Measurements from ENCODE around the gene TPM1. TPM values are rescaled to one million over a fixed set of nuclear protein-coding genes. Genes with fewer than 3 reads are reported as not detected.
"Not testable (repeated sequence)": the region's sequence is repeated elsewhere in the genome, so short reads cannot be mapped to it uniquely, and the experiment has no call there.

TPM1 gene
- total RNA-seq (10 to 100 TPM; 10.4 to 32.4 TPM), total RNA-seq (7.1 to 17.7 reads per million in 2 donors)

DNA sequence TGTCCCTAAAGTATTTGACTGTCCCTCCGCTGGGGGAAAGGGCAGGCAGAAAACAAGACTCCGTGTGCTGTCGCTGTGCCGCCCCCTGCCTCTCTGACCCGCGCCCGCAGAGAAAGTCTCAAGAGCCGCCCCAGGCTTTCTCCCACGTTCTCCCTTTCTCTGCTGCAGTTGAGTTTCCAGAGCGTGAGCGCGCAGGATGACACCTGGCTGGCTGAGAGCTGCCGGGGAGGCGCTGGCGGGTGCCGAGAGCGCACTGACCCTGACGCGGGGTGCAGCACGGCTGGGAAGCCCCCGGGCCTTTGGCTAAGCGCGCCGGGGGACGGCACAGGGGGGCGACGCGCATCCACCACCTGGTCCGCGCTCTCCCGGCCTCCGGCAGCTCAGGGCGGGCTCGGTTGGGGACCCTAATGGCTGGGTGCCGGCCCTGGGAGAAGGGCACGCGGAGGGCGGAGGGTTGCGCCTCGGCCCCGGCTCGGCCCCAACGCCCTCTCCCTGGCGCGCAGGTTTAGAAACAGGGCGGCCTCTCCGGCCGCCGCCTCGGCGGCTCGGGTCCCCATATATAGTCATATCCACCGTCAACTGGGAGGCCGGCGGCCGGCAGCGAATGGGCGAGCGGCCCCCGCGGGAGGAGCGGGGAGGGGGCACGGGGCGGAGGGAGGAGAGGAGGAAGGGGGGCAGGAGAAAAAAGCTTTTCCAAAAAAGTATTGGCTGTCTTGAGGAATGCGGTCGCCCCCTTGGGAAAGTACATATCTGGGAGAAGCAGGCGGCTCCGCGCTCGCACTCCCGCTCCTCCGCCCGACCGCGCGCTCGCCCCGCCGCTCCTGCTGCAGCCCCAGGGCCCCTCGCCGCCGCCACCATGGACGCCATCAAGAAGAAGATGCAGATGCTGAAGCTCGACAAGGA, at the start of gene TPM1:
TSS of gene TPM1 (plus strand) at position 774 of the 903 bp plus-strand sequence. CDS start at position 857, 83 bp downstream.
- peaks cover 13% of the 10 kb centered on the region for H3K4me1 Mint-ChIP-seq
- H3K9me3 ChIP-seq (ENCODE audit: control insufficient read depth, low read length, poor library complexity, severe bottlenecking): no peaks in the 10 kb centered on the region
- peaks cover 72% of the 10 kb centered on the region for H3K27me3 Mint-ChIP-seq
- ATAC-seq (peak; percentile 30), DNase-seq (no peak)
- peaks cover 5% of the 10 kb centered on the region for H3K36me3 Mint-ChIP-seq (ENCODE audit: low read depth)
- H3K27ac Mint-ChIP-seq: no peak within 1 kb of the TSS
- H3K4me3 Mint-ChIP-seq: peak within 1 kb of the TSS; percentile 84

DNA sequence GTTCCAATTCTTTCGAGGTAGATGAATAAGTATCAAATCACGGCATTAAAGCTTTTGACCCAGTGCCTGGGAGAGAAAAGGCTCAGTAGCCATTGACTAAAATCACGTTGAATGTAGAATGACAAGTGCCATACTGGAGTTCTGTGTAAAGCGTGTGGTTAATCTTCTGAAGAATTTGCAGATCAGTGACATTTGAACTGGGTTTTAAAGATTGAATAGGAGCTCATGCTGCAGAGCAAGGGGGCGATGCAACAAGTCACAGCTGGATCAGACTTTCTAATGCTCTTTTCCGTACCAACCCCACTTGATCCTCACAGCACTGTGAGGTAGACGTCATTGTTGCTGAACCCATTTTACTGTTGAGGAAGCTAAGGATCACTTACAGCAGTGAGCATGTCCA, 49.5 kb upstream of the TPM1 start:
- Mint-ChIP-seq H3K27me3 (peaks cover 39% of the 10 kb centered on the region), H3K4me3 (no peak overlapping the region), H3K4me1 (no peaks in the 10 kb centered on the region), H3K36me3 (ENCODE audit: low read depth) (peaks cover 2% of the 10 kb centered on the region), H3K27ac (no peak overlapping the region)
- ATAC-seq (no peak), DNase-seq (no peak)
- H3K9me3 ChIP-seq (ENCODE audit: control insufficient read depth, low read length, poor library complexity, severe bottlenecking): no peaks in the 10 kb centered on the region

DNA sequence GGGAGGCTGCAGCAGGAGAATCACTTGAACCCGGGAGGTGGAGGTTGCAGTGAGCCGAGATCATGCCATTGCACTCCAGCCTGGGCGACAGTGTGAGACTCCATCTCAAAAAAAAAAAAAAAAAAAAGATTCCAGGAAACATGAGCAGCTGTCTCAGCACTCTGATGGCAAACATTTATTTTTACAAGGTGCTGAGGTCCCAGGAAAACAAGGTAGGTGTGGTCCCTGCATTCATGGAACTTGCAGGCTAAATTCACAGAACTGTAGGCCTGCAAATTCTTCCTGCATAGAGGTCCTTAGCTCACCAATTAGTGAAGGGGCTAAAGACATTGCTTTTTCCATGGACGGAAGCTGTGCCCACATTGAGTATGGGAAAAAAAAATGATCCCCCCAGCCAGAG, 48.9 kb upstream of the TPM1 start:
- H3K9me3 ChIP-seq (ENCODE audit: control insufficient read depth, low read length, poor library complexity, severe bottlenecking); H3K27ac Mint-ChIP-seq; DNase-seq; ATAC-seq; H3K36me3 Mint-ChIP-seq (ENCODE audit: low read depth); H3K4me3 Mint-ChIP-seq; H3K4me1 Mint-ChIP-seq: not testable (repeated sequence)
- H3K27me3 Mint-ChIP-seq: peaks cover 34% of the 10 kb centered on the region

DNA sequence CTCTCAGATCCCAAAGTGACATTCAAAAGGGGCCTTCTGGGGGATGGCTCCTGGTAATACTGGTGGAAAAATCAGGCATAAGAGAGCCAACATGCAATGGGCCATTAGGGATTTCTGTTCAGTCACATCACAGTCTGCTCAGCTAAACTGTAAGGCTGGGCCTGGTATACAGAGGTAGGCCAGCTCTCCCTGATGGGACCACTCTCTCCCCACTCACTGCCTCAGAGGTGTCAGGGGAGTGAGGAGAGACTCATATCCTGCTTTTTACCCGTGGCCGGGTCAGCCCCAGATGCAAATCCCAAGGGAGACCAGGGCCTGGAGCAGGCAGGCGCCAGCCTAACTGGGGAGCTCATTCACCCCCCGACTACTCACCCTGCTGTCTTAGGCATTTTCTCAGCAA, 48.1 kb upstream of the TPM1 start:
- Mint-ChIP-seq H3K27me3 (peaks cover 30% of the 10 kb centered on the region), H3K4me1 (no peaks in the 10 kb centered on the region), H3K36me3 (ENCODE audit: low read depth) (peaks cover 2% of the 10 kb centered on the region), H3K27ac (no peak overlapping the region), H3K4me3 (no peak overlapping the region)
- peaks cover 4% of the 10 kb centered on the region for H3K9me3 ChIP-seq (ENCODE audit: control insufficient read depth, low read length, poor library complexity, severe bottlenecking)
- no peak for DNase-seq
- no peak for ATAC-seq

DNA sequence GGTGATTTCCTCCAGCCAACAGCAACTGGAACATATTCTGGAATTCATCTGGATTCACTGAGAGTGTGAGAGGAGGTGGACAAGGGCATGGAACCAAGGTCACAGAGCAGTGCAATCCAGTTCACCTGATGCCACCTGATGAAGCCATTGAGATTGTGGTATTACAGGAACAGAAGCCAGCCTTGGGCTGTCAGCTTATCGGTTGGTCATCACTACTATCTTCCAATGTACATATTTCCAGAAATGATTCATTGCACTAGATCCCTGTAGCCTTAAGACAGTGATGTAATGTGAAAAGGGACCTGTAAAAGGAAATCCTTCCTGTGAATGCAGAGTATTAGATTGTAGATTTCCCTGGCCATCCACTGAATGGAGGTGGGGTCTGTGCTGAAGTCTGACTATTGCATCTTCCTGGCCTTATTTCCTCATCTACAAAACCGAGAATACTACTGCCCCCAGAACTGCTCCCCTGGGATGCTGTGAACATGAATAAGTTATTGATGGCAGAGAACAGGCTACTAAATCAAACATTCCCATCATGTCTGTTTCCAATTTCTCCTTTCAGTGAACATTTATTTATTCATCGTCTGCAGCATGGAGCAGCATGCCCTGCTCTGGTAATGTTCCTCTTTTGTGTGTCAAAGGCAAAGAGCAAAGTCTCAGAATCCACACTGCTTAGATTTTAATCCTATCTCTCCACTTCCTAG, 47.4 kb upstream of the TPM1 start:
- Mint-ChIP-seq H3K27ac (no peak overlapping the region), H3K4me3 (no peak overlapping the region), H3K36me3 (ENCODE audit: low read depth) (peaks cover 2% of the 10 kb centered on the region), H3K27me3 (peaks cover 36% of the 10 kb centered on the region), H3K4me1 (no peaks in the 10 kb centered on the region)
- ATAC-seq (no peak), DNase-seq (no peak)
- H3K9me3 ChIP-seq (ENCODE audit: control insufficient read depth, low read length, poor library complexity, severe bottlenecking): peaks cover 4% of the 10 kb centered on the region

DNA sequence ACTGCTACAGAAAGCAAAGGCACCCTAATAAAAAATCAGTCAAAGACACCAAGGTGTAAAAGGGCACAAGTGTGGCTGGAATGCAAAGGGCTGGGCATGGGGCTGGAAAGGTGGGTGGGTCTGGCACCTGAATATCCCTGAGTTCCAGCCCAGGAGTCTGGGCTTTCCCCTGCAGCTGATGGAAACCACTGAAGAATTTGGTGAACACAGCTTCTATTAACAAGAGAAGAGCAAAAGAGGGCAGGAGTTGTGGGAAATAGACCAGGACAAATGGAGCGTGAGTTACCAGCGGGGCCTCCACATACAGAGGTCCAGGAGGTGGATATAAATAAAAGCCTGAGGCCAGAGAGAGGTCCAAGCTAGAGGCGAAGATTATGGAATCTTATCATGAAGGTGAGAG, 45.1 kb upstream of the TPM1 start:
- no peak for ATAC-seq
- H3K27ac Mint-ChIP-seq: no peak overlapping the region

DNA sequence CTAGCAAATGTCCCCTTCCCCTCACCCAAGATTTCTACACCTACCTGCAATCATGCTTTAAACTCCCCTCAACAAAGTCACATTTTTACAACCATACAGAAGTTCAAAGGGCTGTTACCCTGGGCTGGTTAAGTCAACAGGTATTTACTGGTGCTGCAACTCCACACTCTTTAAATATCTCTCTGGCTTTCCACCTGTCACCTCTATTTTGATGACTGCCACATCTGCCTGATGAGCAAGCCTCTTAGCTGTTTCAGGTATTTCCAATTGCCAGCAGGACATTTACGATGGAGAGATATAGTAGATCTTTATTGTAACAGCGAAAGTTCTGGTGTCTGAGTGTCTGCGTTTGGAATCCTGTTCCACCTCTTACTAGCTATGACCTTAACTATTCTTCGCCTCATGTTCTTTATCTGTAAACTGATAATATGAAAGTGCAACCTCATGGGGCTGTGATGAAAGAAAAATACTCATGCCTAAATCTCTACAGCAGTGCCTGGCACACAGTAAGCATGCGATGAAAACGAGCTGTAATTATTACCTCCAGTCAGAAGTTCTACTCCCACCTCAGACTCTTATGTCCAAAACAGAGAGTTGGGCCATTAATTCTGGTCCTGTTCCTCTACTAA, 44.2 kb upstream of the TPM1 start:
- no peaks in the 10 kb centered on the region for H3K4me1 Mint-ChIP-seq
- ATAC-seq: no peak
- DNase-seq: no peak
- peaks cover 34% of the 10 kb centered on the region for H3K27me3 Mint-ChIP-seq
- no peak overlapping the region for H3K4me3 Mint-ChIP-seq
- H3K9me3 ChIP-seq (ENCODE audit: control insufficient read depth, low read length, poor library complexity, severe bottlenecking): peaks cover 4% of the 10 kb centered on the region
- H3K36me3 Mint-ChIP-seq (ENCODE audit: low read depth): no peaks in the 10 kb centered on the region
- no peak overlapping the region for H3K27ac Mint-ChIP-seq

More for the DNA sequence above, 45.1 kb upstream of the TPM1 start:
- no peak for DNase-seq
- Mint-ChIP-seq H3K4me1 (no peaks in the 10 kb centered on the region), H3K27me3 (peaks cover 37% of the 10 kb centered on the region), H3K36me3 (ENCODE audit: low read depth) (no peaks in the 10 kb centered on the region), H3K4me3 (no peak overlapping the region)
- H3K9me3 ChIP-seq (ENCODE audit: control insufficient read depth, low read length, poor library complexity, severe bottlenecking): peaks cover 4% of the 10 kb centered on the region

DNA sequence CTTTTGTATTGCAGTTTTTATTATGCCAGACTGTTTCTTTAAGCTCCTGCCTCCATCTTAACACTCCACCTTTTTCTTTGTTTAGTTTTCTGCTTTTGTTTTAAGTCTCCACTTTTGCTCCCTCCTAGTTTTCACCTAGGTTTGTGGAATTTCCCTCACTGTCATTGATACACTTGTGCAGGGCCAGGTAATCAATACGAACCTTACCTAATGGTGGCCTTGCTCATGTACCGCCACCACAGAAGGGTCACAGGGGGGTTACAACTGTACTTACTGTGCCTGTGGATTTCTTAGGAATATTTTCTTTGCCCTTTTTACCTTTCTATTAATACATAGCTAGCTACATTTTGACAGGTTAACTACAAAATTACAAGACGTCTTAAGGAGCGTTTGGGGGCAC, 43.4 kb upstream of the TPM1 start:
- H3K9me3 ChIP-seq (ENCODE audit: control insufficient read depth, low read length, poor library complexity, severe bottlenecking): peaks cover 4% of the 10 kb centered on the region
- Mint-ChIP-seq H3K27ac (no peak overlapping the region), H3K27me3 (peaks cover 35% of the 10 kb centered on the region), H3K36me3 (ENCODE audit: low read depth) (no peaks in the 10 kb centered on the region), H3K4me1 (no peaks in the 10 kb centered on the region), H3K4me3 (no peak overlapping the region)
- DNase-seq: no peak
- no peak for ATAC-seq

DNA sequence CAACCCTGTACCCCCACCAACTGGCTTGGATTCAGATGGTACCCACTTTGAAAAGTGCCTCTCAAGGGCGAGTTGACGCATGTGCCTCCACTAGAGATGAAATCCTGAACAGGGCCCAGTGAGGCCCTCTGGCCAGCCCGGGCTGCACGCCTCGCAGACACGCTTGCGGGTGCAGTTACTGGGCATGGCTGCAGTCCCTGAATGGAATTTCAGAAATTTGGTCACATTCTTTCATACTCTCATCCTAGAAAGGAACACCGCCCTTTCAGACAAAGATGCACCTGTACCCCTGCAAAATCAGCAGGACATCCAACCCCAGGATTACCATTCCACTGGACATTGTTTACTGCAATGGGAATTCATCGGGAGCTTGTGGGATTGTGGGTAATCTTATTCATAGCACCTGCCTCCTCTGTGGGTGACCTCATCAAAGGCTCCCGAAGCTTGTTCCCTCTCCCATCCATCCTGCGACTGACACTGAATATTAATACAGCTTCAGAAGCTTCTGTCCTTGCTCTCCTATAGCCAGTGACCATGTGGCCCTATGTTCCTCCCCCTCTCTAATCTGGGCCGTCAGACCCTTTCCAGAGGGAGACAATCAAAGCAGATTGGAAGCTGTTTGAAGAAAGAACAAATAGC, 42.5 kb upstream of the TPM1 start:
- no peak overlapping the region for H3K4me3 Mint-ChIP-seq
- no peaks in the 10 kb centered on the region for H3K36me3 Mint-ChIP-seq (ENCODE audit: low read depth)

DNA sequence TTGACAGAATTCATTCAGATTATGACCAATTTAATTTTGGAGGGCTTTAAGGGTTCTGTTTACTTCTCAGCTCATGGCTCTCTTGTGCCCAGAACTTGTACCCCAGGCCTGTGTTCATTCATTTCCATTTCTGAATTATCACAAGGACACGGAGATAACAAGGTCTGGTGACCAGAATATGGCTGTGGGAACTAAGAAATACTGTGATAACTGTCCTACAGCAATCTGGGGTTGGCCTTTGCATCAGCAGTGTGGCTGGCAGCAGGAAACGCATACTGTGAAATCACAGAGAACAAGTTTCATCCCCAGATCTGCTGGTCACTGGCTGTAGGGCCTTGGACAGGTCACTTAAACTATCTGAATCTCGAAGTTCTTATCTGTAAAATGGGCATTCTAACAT, 41.8 kb upstream of the TPM1 start:
- Mint-ChIP-seq H3K27me3 (peaks cover 39% of the 10 kb centered on the region), H3K27ac (no peak overlapping the region), H3K36me3 (ENCODE audit: low read depth) (no peaks in the 10 kb centered on the region), H3K4me3 (no peak overlapping the region), H3K4me1 (no peaks in the 10 kb centered on the region)
- no peak for ATAC-seq
- H3K9me3 ChIP-seq (ENCODE audit: control insufficient read depth, low read length, poor library complexity, severe bottlenecking): peaks cover 4% of the 10 kb centered on the region
- no peak for DNase-seq

More for the DNA sequence above, 42.5 kb upstream of the TPM1 start:
- H3K27ac Mint-ChIP-seq: no peak overlapping the region
- DNase-seq: no peak
- H3K9me3 ChIP-seq (ENCODE audit: control insufficient read depth, low read length, poor library complexity, severe bottlenecking): peaks cover 4% of the 10 kb centered on the region
- no peak for ATAC-seq
- H3K4me1 Mint-ChIP-seq: no peaks in the 10 kb centered on the region
- H3K27me3 Mint-ChIP-seq: peaks cover 39% of the 10 kb centered on the region

DNA sequence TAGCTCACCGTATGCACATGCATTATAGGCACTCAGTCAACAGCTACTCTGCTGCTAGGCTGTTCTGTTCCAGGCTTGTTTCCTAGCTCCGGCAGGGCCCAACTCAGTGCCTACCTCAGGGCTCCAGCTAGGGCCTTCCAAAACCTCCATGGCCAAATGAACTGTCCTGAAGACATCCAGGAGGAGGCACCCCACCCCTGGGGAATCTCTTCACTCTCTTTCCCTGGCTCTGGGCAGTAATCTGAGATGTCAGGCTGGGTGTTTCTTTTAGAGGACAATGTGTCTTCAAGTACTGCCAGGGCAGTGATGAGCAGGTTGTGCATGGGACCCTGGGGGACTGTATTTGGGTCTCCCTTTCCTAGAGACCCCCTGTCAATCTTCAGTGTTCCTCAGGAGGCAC, 38.3 kb upstream of the TPM1 start:
- Mint-ChIP-seq H3K4me1 (no peaks in the 10 kb centered on the region), H3K27me3 (peaks cover 42% of the 10 kb centered on the region), H3K27ac (no peak overlapping the region), H3K36me3 (ENCODE audit: low read depth) (no peaks in the 10 kb centered on the region), H3K4me3 (no peak overlapping the region)
- peaks cover under 1% of the 10 kb centered on the region for H3K9me3 ChIP-seq (ENCODE audit: control insufficient read depth, low read length, poor library complexity, severe bottlenecking)
- ATAC-seq (no peak), DNase-seq (no peak)

DNA sequence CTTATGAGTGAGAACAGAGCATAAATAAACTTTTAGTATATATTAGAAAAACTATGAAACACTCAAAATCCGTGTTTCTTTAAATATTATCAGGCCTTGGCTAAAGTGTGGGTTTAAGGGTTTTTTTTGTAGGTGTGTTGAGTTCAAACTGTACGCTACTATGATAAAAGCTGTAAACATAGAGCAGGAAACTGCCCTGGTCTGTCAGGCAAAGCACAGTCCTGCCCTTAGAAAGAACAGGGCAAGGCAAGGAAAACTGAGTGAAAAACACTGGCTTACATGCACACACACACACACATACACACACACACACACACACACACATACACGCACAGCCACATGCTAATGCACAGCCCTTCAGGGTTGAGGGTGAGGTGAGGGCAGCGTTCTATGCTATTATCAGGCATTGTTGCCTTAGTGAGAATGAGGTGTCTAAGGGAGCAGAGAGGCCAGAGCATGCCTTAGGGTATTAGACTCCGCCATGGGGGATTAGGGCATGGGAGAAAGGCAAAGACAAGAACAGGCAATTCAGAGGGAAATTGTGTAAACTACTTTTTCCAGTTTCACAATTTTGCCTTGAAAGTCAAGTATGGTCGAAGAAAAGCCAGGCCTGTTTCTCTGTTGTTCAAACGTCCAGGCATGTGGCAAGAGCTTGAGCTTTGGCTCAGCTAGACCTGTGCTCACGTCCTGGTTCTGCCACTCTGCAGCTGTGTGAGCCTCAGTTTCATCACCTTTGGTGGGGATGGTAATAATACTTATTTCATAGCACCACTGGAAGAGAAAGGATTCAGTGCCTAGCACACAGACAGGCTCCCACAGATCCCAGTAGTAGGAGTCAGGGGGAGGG, 36.3 kb upstream of the TPM1 start:
- peak overlapping the region; percentile 32 for H3K27ac Mint-ChIP-seq
- H3K9me3 ChIP-seq (ENCODE audit: control insufficient read depth, low read length, poor library complexity, severe bottlenecking): no peaks in the 10 kb centered on the region
- no peak overlapping the region for H3K4me3 Mint-ChIP-seq
- ATAC-seq: no peak
- DNase-seq: no peak
- no peaks in the 10 kb centered on the region for H3K4me1 Mint-ChIP-seq
- no peaks in the 10 kb centered on the region for H3K36me3 Mint-ChIP-seq (ENCODE audit: low read depth)
- peaks cover 28% of the 10 kb centered on the region for H3K27me3 Mint-ChIP-seq

Measured in T-helper 17 cell (primary cell).